ENCODE measurements around the gene SLC44A5.

SLC44A5 gene

DNA sequence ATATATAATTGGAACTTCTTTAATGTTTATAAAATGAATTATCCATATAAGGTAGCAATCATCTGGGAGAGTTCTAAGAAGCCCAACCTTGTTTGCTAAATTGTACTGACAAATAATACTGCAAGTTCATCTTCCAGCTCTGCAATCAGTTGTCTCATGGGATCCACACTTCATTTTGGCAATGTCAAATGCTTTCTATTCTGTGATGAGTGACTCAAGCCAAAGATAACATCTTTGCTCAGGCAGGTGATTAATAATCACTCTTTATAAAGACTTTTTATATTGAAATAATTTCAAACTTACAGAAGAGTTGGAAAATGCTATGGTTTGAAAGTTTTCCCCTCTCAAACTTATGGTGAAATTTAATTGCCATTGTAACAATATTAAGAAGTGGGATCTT, 67.2 kb downstream of the SLC44A5 start:
- Histone ChIP-seq H3K9ac (ENCODE audit: low read length) (no peak overlapping the region), H3K36me3 (ENCODE audit: insufficient read depth, low read length) (no peaks in the 10 kb centered on the region), H3K4me3 (ENCODE audit: low read depth in 1 of 2, low read length in 2 of 2) (no peak overlapping the region)

DNA sequence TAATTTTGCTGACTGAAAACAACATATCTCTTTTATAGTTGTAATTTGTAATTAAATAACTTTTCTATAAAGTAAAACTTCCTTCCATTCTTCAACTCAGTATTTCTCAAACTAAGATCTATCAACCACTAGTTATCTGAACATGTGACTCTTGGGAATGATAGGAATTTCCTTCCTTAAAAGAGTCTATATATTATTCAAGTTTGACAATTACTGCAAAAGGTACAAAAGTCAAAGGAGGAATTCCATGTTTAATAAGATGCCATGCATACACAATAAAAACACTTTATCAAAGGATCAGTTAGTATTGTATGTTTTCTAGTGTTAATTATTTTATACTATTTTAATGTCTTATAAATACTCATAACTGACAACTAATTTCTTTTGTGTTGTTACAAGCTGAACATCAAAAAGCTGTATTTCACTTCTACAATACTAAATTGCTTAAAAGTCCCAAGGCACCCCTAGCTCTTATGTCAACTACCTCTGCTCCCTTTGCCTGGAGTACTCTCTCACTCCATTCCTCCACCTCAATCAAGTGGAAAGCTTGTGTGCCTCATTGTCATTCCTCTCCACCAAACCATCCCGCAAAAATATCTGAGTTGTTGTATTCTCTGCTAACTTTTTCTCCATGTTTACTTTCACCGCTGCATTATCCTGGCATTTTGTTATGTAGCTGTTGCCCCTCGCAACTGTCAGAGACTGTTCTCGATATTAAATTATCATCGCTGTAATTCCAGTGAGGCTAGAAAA, 67.9 kb downstream of the SLC44A5 start:
- no peak overlapping the region for H3K27ac ChIP-seq (ENCODE audit: low read depth, low read length)
- H3K9me3 ChIP-seq (ENCODE audit: low read length): no peaks in the 10 kb centered on the region
- H3K27me3 ChIP-seq (ENCODE audit: control insufficient read depth in 1 of 2, insufficient read depth in 2 of 2, low read length in 2 of 2): no peaks in the 10 kb centered on the region
- no peak overlapping the region for H3K9ac ChIP-seq (ENCODE audit: low read length)
- no peak overlapping the region for H3K4me3 ChIP-seq (ENCODE audit: low read depth in 1 of 2, low read length in 2 of 2)
- H3K4me1 ChIP-seq (ENCODE audit: insufficient read depth, low read length): no peaks in the 10 kb centered on the region
- no peaks in the 10 kb centered on the region for H3K36me3 ChIP-seq (ENCODE audit: insufficient read depth, low read length)

More for the DNA sequence above, 67.2 kb downstream of the SLC44A5 start:
- Histone ChIP-seq H3K27me3 (ENCODE audit: control insufficient read depth in 1 of 2, insufficient read depth in 2 of 2, low read length in 2 of 2) (no peaks in the 10 kb centered on the region), H3K9me3 (ENCODE audit: low read length) (no peaks in the 10 kb centered on the region), H3K27ac (ENCODE audit: low read depth, low read length) (no peak overlapping the region), H3K4me1 (ENCODE audit: insufficient read depth, low read length) (no peaks in the 10 kb centered on the region)

DNA sequence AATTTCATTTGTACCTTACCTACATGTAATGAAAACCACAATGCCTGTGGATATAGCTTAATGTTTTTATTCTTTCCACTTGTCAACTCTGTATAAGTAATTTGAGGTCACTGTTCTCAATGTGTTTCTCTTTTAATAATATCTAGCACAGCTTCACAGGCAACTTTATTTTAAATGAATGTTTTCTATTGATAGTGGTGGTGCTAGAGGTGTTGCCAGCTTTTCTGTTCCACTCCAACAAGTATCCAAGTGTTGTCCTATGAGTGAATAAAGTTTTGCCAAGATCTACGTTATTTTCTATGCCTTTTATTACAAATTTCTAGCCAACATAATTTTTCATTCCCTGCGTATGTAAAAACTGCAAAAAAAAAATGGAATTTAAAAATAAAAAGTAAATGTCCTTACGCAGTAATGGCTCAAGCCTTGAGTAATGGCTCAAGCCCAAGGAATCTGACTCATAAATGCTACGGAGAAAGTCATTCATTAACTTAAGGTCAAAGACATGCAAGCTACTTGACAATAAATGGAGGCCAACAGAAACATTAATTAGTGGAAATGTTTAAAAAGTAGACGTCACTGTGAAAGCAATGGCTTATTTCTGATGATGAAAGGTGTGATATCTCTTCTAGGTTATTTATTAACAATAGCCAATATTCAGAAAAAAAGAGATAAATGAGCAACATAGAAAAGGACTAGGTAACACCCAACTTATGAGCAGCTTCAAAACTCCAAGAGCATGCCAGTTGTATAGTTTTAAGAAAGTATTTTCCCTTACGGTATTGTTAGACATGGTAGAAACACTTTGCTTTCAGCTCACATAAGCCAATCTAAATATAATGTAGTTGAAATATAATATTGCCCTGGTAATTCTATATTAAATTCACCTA, 71.4 kb downstream of the SLC44A5 start:
- Histone ChIP-seq H3K9me3 (ENCODE audit: low read length) (no peaks in the 10 kb centered on the region), H3K4me3 (ENCODE audit: low read depth in 1 of 2, low read length in 2 of 2) (no peak overlapping the region), H3K4me1 (ENCODE audit: insufficient read depth, low read length) (no peaks in the 10 kb centered on the region), H3K9ac (ENCODE audit: low read length) (no peak overlapping the region), H3K36me3 (ENCODE audit: insufficient read depth, low read length) (no peaks in the 10 kb centered on the region), H3K27me3 (ENCODE audit: control insufficient read depth in 1 of 2, insufficient read depth in 2 of 2, low read length in 2 of 2) (no peaks in the 10 kb centered on the region), H3K27ac (ENCODE audit: low read depth, low read length) (no peak overlapping the region)

DNA sequence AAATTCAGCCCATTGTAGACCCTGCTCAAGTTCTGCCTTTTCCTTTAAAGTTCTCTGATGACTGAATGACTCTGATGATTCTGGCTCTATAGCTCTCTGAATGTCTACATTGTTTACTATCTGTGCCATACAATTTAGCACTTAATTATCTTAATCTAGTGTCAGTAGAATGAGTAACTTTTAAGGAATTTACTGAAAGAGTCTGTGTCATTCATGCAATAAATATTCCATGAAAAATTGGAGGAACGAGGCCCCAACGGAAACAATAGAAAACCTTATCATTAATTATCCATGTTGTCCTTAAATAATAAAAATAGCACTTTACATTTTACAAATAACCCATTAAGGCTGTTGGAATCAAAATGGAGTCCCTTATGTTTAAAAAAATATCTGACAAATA, 77.8 kb downstream of the SLC44A5 start:
- Histone ChIP-seq H3K36me3 (ENCODE audit: insufficient read depth, low read length) (no peaks in the 10 kb centered on the region), H3K9ac (ENCODE audit: low read length) (no peak overlapping the region), H3K4me1 (ENCODE audit: insufficient read depth, low read length) (no peaks in the 10 kb centered on the region), H3K27me3 (ENCODE audit: control insufficient read depth in 1 of 2, insufficient read depth in 2 of 2, low read length in 2 of 2) (no peaks in the 10 kb centered on the region), H3K9me3 (ENCODE audit: low read length) (no peaks in the 10 kb centered on the region), H3K4me3 (ENCODE audit: low read depth in 1 of 2, low read length in 2 of 2) (no peak overlapping the region), H3K27ac (ENCODE audit: low read depth, low read length) (no peak overlapping the region)

DNA sequence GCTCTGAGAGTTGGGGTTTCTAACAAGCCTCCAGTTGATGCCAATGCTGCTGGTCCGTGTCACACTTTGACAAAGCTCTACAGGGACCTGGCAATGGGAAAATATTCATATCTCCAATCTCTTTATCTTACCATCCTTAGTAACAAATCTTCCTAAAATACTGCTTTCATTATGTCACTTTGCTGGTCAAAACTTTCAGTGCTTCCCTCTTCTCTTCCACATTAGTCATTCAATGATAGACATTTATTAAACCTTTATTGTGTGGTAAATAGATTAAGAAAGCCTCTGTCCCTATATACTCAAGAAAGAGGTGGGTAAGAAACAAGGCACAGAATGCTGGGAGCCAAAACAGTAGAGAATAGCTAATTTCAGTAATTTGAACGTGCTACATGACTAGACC, 79.3 kb downstream of the SLC44A5 start:
- Histone ChIP-seq H3K36me3 (ENCODE audit: insufficient read depth, low read length) (no peaks in the 10 kb centered on the region), H3K27me3 (ENCODE audit: control insufficient read depth in 1 of 2, insufficient read depth in 2 of 2, low read length in 2 of 2) (no peaks in the 10 kb centered on the region), H3K27ac (ENCODE audit: low read depth, low read length) (no peak overlapping the region), H3K4me1 (ENCODE audit: insufficient read depth, low read length) (no peaks in the 10 kb centered on the region), H3K9ac (ENCODE audit: low read length) (no peak overlapping the region), H3K4me3 (ENCODE audit: low read depth in 1 of 2, low read length in 2 of 2) (no peak overlapping the region), H3K9me3 (ENCODE audit: low read length) (no peaks in the 10 kb centered on the region)

DNA sequence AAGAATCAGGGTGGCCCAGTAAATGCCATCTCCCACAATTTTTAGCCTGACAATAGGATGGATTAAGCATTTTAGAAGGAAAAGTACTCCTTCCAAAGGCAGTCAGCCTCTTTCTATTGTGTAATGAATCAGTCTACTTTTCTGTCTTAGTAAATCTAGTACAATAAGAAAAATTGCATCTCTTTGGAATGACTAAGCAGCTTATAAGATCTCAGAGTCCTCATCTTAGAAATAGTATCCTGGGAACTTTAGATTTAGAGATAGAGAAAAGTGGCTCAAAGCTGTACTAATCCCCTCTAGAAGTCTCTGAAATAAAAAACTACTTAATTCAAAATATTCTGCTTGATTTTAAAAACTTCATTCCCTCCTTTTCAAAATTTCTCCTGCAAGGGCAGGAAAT, 81.4 kb downstream of the SLC44A5 start:
- no peaks in the 10 kb centered on the region for H3K4me1 ChIP-seq (ENCODE audit: insufficient read depth, low read length)
- H3K27me3 ChIP-seq (ENCODE audit: control insufficient read depth in 1 of 2, insufficient read depth in 2 of 2, low read length in 2 of 2): no peaks in the 10 kb centered on the region
- no peaks in the 10 kb centered on the region for H3K9me3 ChIP-seq (ENCODE audit: low read length)
- H3K9ac ChIP-seq (ENCODE audit: low read length): no peak overlapping the region
- H3K4me3 ChIP-seq (ENCODE audit: low read depth in 1 of 2, low read length in 2 of 2): no peak overlapping the region
- H3K36me3 ChIP-seq (ENCODE audit: insufficient read depth, low read length): no peaks in the 10 kb centered on the region
- no peak overlapping the region for H3K27ac ChIP-seq (ENCODE audit: low read depth, low read length)

DNA sequence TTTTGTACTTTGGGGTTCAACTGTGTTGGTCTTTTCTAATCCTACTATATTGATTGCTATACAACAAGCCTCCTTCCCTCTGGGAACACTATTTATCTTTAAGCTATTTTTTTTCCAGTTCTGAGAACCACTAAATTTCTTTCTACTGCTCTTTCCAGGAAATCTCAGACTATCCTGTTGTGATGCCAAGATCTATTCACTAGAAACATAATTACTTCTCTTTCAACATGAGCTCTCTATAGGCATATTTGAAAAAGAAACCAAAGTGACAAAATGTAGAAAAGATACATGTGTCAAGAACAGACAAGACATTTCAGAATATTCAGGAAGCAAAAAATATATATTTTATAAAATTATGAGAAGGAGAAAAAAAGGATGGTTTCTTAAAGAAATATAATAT, 82.9 kb downstream of the SLC44A5 start:
- Histone ChIP-seq H3K36me3 (ENCODE audit: insufficient read depth, low read length) (no peaks in the 10 kb centered on the region), H3K27me3 (ENCODE audit: control insufficient read depth in 1 of 2, insufficient read depth in 2 of 2, low read length in 2 of 2) (no peaks in the 10 kb centered on the region), H3K9ac (ENCODE audit: low read length) (no peak overlapping the region), H3K27ac (ENCODE audit: low read depth, low read length) (no peak overlapping the region), H3K4me3 (ENCODE audit: low read depth in 1 of 2, low read length in 2 of 2) (no peak overlapping the region), H3K4me1 (ENCODE audit: insufficient read depth, low read length) (no peaks in the 10 kb centered on the region), H3K9me3 (ENCODE audit: low read length) (no peaks in the 10 kb centered on the region)

DNA sequence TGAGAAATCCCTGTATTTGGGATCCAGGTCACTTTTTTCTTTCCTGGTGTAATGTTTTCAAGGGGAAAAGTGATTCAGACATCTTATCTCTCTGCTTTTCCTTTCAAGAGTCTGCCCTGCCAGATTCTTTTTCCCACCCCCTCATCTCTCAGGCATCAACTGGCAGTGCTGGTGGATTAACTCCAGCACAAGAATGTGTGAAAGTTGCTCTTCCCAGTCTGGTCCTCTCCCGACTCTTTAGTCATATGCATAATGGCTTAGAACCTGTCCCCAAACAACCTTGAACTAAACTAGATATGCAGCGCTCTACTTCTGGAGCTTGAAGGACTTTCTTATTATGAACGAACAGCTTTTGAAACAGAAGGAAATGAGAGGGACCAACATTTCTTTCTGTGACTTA, 88.5 kb downstream of the SLC44A5 start:
- Histone ChIP-seq H3K4me1 (ENCODE audit: insufficient read depth, low read length) (no peaks in the 10 kb centered on the region), H3K27me3 (ENCODE audit: control insufficient read depth in 1 of 2, insufficient read depth in 2 of 2, low read length in 2 of 2) (no peaks in the 10 kb centered on the region), H3K9me3 (ENCODE audit: low read length) (no peaks in the 10 kb centered on the region), H3K4me3 (ENCODE audit: low read depth in 1 of 2, low read length in 2 of 2) (no peak overlapping the region), H3K27ac (ENCODE audit: low read depth, low read length) (no peak overlapping the region), H3K9ac (ENCODE audit: low read length) (no peak overlapping the region), H3K36me3 (ENCODE audit: insufficient read depth, low read length) (no peaks in the 10 kb centered on the region)

DNA sequence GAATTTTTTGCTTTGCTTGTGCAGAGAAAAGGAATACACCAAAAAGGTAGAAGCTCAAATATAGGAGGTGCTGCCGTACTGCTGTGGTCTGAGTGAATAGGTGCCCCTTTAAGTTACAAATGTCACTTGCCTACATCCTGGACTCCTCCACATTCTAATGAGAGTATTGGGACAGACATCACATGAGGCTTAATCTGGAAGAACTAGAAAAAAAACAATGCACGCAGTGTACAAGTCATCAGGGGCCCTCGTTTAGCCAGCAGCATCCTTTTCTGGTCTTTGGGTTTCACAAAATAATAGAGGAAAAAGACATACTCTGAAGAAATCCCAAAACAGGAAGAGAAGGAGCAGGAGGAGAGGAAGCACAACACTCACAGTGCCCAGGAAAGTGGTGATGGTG, 89.3 kb downstream of the SLC44A5 start:
- Histone ChIP-seq H3K4me1 (ENCODE audit: insufficient read depth, low read length) (no peaks in the 10 kb centered on the region), H3K9me3 (ENCODE audit: low read length) (no peaks in the 10 kb centered on the region), H3K36me3 (ENCODE audit: insufficient read depth, low read length) (no peaks in the 10 kb centered on the region), H3K27ac (ENCODE audit: low read depth, low read length) (no peak overlapping the region), H3K4me3 (ENCODE audit: low read depth in 1 of 2, low read length in 2 of 2) (no peak overlapping the region), H3K27me3 (ENCODE audit: control insufficient read depth in 1 of 2, insufficient read depth in 2 of 2, low read length in 2 of 2) (no peaks in the 10 kb centered on the region), H3K9ac (ENCODE audit: low read length) (no peak overlapping the region)

DNA sequence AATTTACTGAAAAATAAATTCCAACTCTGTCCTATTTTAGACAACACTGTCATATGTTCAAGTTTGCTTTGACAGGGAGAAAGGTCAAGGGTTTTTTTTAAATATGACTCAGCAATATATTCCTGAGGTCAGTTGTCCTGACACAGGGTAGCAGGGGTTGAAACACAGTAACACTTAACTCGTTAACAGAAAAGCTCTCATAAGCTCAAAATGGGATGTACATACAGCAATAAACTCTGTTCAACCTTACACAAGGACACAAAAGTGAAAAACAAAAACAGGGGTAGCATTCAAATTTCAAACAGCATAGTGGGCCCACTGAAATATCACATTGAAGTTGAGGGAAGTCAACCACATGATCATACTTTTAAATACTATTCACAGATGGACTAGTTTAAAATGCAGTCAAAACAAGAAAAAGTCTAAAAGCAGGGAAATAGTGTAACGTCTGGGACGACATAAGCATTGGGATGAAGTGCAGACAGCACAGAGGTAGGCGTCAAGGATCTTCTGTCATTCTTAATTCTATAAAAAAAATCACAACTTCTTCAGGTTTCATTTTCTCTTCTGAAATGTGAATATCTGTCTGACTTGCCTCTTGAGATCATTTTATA, 89.9 kb downstream of the SLC44A5 start:
- H3K4me3 ChIP-seq (ENCODE audit: low read depth in 1 of 2, low read length in 2 of 2): no peak overlapping the region
- no peaks in the 10 kb centered on the region for H3K9me3 ChIP-seq (ENCODE audit: low read length)
- no peaks in the 10 kb centered on the region for H3K27me3 ChIP-seq (ENCODE audit: control insufficient read depth in 1 of 2, insufficient read depth in 2 of 2, low read length in 2 of 2)
- no peak overlapping the region for H3K9ac ChIP-seq (ENCODE audit: low read length)
- H3K27ac ChIP-seq (ENCODE audit: low read depth, low read length): no peak overlapping the region
- no peaks in the 10 kb centered on the region for H3K36me3 ChIP-seq (ENCODE audit: insufficient read depth, low read length)
- H3K4me1 ChIP-seq (ENCODE audit: insufficient read depth, low read length): no peaks in the 10 kb centered on the region

DNA sequence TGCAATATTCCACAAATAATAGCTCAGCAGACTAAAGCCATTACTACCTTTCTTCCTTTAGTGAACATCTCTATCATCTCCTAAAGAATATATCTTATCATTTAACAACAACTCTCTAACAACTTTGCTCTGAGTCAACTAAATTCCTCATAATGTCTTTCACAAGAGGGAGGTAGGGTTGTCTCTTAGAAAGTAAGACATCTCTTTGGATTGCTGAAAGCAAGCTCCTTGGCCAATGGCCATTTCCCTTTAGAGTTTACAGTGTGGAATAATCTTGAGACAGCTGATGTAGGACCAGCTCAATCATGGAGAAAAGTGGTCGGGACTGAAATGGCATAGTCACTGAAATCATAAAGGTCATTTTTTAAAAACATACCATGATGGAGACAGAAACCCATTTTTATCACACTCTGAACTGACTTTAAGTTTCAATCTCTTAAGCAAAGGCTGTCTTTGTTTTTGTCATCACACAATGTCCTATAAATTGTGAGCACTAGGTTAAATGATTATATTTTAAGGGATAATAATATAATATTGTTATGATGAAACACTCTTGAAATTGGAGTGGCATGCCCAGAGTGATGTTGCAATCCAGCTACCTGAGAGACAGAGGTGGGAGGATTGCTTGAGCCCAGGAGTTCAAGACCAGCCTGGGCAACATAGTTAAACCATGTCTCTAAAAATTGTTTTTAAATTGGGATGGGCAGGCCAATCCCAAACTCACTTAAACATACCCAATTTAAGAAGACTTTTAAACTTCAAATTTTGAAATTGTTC, 91.1 kb downstream of the SLC44A5 start:
- Histone ChIP-seq H3K9me3 (ENCODE audit: low read length) (no peaks in the 10 kb centered on the region), H3K27ac (ENCODE audit: low read depth, low read length) (no peak overlapping the region), H3K36me3 (ENCODE audit: insufficient read depth, low read length) (no peaks in the 10 kb centered on the region), H3K27me3 (ENCODE audit: control insufficient read depth in 1 of 2, insufficient read depth in 2 of 2, low read length in 2 of 2) (no peaks in the 10 kb centered on the region), H3K4me1 (ENCODE audit: insufficient read depth, low read length) (no peaks in the 10 kb centered on the region), H3K9ac (ENCODE audit: low read length) (no peak overlapping the region), H3K4me3 (ENCODE audit: low read depth in 1 of 2, low read length in 2 of 2) (no peak overlapping the region)

Data from muscle layer of colon (tissue), 2 donors.